Left kidney (tissue), 2 donors: ENCODE data around the gene ENTREP3. TPM values are rescaled to one million over a fixed set of nuclear protein-coding genes. Genes with fewer than 3 reads are reported as not detected.
A peak's percentile ranks its signal among the peaks of the same experiment; 100 is the strongest.
"Not testable (repeated sequence)": the region's sequence is repeated elsewhere in the genome, so short reads cannot be mapped to it uniquely, and the experiment has no call there.

Experiments
- DNase-seq: peaks from one replicate; pipeline ENCODE4 v3.0.0-alpha.2; 2013
- polyA plus RNA-seq: library from polyadenylated mRNA; unstranded; fragments of 120-200 nt; gene quantifications from one replicate; pipeline ENCODE4 v1.2.1, GENCODE V29; 2013; ENCODE audit not compliant: insufficient read length

ENTREP3 gene
- polyA plus RNA-seq, 1 donor = 23.6 TPM

DNA sequence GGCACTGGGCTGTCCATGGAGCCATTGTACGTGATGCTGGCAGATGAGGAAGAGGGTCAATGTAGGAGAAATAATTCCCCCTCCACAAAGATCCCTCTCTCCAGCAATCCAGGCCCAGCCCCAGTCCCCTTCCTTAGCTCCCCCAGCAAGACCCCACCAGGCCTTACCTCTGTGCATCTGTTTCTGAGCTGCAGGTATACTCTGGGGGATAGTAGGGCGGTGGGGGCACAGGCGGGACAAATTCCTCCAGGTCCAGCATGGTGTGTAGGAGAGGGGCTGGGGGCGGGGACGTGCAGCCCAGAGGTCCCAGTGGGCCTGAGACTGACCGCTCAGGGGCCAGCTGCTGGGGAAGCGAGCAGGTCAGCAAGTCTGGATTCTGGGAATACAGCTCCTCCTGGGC, 3.7 kb downstream of the ENTREP3 start:
- DNase-seq = no peak

DNA sequence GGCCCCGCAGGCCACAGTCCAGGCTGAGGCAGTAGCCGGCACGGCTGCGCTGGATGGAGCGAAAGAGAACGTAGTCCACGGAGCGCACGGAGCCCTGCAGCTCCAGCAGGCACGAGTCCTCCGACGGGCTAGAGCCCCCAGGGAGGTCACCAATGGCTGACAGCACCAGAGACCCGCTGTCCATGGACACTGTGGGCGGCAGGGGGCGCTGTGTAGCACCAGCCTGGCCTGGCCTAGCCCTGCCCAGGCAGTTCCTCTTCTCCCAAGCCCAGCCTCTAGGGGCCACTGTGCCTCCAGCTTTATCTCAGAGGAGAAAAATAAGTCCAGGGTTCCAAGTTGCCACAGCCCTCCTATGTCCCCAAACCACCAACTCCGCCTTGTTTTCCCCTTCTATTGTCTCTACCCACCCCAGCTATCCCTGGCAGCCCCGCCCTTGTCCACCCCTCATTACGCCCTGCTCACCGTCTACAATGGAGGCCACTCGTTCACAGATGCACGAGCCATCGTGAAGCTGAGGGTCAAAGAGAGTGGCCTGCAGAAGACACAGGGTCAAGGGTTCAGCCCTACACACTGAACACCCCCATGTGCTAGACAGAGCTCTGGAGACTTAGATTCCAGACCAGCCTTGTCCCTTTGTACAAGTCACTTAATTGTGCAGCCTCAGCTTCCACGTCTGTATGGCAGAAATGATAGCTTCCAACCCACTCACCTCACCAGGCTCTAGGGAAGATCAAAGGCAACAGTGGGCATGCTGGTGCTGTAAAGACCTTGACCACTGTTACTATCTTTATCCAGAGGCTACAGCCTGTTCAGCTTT, 4.4 kb downstream of the ENTREP3 start:
- peak; percentile 94 for DNase-seq

DNA sequence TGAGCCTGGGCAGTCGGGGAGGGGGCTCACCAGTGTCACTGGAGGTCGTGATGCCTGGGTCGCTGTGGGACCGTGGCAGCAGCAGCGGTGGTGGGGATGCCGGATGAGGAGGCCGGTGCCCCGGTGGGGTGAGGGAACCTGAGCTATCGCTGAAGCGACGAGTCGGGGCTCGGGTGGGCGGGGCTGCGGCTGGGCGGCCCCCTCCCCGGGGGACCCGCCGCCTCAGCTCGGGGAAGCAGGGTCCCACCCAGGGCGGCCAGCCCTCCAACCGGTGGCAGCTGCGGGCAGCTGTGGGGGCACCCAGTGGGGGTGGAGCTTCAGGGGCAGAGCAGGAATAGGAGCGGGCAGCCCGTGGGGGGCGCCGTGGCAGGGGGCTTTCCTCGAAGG, 5.0 kb downstream of the ENTREP3 start:
- no peak for DNase-seq

DNA sequence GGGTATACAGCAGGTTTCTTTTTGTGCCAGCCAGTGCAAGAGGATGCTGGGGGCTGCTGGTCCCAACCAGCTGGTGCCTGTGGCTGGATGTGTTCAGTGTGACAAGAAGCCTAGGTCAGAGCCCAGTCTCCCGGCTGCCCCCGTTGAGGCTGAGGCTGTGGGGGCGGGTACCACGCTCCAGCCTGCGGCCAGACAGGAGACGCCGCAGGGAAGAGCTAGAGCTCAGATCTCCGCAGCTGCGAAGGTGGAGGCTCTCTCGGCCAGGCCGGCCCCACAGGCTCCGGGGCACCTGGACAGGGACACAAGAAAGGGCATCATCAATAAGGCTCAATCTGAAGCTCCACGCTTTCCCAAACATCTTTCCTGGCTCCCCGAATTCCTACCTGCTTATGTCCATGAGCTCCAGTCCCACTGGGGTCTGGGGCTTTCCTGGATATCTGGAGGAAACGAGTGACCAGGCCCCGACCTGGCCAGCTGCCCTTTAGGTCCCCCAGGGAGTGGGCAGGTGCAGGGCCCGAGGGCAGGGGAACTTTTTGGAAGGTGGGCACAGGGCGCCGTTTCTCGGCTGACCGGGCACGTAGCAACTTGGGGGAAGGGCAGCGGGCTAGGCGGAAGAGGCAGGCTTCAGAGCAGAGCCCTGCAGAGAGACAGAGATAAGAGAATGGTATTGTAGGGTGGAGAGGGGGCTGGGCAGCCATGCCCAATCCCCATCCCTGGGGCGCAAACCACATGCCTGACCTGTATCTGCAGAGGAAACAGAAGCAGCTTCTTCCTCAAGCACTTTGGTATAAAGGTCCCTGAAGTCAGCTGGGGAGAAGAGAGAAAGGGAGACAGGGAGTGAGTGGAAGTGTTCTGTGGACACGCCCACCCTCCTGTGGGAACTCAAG, 7.4 kb downstream of the ENTREP3 start:
- DNase-seq = no peak

DNA sequence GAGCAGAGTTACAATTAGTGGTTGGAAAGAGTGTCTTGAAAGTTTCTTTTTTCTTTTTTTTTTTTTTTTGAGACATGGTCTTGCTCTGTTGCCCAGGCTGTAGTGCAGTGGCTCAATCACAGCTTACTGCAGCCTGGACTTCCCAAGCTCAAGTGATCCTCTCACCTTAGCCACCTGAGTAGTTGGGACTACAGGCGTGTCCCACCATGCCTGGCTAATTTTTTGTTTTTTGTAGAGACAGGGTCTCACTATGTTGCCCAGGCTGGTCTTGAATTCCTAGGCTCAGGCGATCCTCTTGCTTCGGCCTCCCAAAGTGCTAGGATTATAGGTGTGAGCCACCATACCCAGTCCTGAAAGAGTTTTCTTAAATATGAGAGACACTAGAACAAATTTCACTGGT, 8.5 kb downstream of the ENTREP3 start:
- DNase-seq = not testable (repeated sequence)

DNA sequence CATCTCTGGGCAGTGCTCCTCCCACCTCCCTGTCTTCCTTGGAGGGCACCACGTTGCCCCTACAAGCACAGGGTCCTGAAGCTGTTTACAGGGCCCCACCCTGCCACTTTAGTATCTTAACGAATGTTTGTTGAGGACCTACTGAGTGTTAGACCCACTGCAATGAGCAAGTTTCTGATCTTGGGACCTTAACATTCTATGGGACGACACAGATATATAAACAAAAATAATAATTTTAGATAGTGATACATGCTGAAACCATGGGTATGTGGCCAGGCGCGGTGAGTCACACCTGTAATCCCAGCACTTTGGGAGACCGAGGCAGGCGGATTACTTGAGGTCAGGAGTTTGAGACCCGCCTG, 10.1 kb downstream of the ENTREP3 start:
- no peak for DNase-seq

DNA sequence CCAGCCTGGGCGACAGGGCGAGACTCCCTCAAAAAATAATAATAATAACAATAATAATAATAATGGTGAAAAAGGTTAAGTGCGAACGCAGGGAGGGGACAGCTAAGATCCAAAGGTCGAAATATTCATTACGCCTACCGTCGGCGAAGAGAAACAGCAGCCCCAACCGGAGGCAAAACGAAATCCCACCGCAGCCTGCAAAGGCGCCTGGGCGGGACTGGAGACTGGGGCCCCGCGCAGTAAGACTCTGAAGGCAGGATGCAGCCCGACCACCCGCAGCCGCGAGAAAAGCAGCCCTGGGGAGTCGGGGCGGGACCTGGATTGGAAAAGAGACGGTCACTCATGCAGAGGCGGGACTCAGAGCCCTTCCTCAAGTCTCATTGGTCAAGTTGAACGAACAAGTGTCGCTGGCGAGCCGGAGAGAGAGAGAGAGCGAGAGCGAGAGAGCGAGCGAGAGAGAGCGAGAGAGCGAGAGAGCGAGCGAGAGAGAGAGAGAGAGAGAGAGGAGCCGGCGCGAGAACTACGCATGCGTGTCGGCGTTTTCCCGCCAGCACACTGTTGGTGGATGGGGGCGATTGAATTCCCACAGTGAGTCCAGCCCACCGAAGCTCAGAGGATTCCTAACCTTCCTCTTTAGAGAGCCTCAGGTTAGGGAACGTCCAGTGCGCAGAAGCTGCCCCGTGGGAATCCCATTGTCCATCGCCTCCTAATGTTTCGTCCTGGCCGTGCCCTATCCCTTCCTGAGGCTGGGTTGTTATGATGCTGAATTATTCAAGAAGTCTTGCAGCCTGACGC, 10.7 kb downstream of the ENTREP3 start:
- DNase-seq = peak; percentile 100

DNA sequence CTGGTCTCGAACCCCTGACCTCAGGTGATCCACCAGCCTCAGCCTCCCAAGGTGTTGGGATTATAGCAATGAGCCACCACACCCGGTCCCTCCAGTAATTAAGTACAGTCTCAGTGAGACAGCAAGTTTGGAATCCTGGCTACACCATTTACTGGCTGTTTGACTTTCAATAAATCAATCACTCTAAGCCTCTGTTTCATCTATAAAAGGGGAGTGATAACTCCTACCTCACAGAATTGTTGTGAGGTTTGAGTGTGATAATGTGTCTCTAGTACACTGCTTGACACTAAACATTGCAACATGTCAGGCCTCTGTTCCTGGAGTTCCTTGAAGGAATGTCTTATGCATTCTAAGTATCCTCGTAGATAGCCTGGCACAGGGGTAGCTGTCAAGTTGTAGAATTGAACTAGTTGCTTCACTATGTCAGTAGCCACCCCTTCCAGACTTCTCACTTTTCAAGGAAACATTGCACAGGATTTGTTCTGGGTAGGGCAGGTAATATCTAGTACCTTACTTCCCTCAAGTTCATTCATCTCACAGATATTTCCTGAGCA, 12.4 kb downstream of the ENTREP3 start:
- no peak for DNase-seq

DNA sequence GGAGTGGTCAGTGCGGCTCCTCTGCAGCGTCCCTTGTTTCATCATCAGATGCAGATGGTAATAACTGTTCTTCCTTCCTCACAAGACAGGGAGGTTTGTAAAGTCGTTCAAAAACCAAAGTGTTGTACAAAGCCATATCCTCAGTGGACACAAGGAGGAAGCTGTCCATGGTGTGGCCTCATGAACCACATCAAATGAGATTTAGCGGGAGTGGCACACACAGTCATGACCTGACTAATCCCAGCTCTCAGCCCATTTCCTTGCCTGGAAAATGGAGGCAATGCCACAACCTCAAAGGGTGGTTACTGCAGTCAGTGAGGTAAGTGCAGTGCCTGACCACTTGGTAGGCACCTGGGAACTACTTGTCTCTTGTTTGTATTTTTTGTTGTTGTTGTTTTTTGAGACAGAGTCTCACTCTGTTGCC, 13.4 kb downstream of the ENTREP3 start:
- no peak for DNase-seq

DNA sequence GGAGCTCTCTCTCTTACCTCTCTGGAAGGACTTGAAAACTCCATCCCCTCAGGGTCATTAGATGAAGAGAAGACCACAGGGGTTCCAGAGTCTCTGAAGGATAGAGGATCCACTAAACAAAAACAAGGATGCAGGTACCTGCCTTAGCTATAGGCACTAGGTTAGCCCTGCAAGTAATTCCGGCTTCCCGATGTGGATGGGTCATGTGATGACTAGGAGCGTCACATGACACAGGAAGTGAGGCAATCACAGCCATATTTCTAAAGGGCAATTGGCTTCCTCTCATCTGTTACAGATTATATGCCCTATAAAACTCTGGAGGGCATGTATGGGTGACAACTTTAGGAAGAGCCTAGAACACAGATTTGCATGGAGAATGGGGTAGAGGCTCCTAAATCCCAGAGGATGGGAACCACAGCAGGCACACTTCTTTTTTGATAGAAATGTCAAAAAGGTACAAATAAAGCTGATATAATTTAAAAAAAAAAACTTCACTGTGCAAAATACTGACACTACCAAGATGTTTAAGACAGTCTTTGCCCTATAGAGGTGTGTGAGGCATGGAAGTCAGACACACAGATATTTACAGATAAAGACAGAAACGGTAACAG, 14.1 kb downstream of the ENTREP3 start:
- peak; percentile 77 for DNase-seq

DNA sequence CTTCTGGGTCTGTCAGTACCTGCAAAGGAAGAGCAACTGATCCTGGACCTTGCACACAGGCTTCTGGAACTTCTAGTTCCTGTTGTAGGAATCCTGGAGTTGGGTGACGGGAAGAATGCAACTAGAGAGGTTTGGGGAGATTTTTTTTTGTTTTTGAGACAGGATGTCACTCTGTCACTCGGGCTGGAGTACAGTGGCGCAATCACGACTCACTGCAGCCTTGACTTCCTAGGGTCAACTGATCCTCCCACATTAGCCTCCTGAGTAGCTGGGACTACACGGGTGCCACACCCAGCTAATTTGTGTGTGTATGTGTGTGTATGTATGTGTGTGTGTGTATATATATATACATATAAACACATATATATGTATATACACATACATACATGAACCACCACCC, 18.8 kb downstream of the ENTREP3 start:
- DNase-seq = no peak

DNA sequence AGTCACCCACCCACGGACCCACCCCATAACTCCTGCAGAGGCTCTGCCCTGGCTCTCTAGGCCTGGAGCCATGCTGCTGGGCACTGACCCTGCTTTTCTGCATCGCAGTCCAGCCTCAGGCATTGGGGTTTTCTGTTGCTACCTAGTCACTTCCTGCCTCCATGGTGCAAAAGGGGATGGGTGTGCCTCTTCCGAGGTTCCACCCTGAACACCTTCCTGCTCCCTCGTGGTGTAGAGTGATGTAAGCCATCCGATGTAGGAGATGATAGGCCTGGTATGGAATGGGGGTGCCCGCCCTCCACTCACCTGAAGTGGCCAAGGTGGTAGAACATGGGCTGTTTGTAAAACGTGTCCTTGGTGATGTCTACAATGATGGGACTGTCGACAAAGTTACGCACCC, 19.9 kb downstream of the ENTREP3 start:
- not testable (repeated sequence) for DNase-seq

DNA sequence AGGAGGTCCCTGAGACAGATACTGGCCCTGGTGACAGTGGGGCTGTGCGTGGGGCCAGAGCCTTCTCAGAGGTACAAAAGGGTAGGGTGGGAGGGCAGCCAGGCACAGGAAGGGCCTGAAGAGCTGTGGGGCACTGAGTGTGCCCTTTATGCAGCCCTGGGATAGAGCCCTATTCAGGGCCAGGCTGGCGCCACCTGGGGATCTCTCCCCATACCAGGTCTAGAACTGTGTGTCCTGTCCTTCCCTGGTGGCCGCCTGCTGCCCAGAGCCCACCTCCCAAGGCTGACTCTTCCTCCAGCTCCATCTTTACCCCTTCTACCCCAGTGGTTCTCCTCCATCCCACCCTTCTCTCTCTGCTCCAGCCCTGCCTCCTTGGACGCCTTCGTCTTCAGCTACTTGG, 21.8 kb downstream of the ENTREP3 start:
- DNase-seq = not testable (repeated sequence)

DNA sequence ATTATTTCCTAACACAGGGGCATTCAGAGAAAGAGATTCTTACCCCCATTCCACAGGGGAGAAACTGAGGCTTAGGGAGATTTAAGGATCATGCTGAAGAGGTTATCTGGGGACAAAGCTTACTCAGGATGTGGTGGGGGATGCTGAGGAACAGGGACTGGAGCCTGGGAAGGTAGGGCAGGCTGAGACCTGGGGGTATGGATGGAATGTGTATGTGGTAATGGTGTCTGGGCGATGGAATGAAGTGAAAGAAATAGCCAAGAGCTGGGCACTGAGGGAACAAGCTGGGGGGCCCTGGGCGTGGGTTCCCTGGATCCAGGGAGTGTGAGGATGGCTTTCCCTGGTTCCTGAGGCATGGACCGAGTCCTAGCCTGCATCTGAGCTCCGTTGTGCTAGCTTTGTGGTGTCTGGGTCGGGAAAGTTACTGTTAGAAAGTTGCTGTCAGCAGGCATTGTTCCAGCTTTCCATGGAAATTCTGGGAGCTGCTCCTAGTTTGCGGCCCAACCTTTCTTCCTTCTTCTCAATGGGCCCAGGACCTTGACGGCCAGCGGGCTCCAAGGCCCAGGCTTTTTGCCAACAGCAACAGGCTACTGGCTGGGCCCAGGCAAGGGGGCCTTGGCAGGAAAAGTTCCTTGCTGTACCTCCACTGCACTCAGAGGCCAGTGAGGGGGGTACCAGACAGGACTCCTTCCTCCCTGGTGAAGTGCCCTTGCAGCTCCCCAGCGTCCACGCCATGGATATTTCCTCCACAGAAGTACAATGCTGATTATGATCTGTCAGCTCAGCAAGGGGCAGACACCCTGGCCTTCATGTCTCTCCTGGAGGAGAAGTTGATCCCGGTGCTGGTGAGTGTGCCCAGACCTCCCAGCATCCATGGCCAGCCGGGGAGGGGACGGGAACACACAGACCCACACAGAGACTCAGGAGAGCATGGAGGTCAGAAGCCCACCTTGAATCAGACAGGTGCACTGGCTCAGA, 23.0 kb downstream of the ENTREP3 start:
- DNase-seq = not testable (repeated sequence)

DNA sequence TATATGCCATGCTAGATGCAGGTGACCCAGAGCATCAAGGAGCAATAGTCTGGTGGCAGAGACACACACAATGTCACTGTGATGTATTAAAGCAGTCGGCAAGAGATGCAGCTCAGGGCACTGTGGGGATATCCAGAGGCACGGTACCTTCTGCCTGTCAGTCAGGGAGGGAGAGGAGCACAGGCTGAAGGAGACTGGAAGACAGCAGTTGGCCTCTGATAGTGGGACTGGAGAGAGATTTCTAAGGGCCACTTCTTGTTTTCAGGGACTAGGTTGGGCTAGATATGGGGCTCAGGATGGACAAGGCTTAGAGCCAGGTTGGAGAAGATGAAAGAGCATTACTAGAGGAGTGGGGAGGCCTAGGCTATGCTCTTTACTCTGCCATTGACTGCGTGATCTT, 24.0 kb downstream of the ENTREP3 start:
- not testable (repeated sequence) for DNase-seq

DNA sequence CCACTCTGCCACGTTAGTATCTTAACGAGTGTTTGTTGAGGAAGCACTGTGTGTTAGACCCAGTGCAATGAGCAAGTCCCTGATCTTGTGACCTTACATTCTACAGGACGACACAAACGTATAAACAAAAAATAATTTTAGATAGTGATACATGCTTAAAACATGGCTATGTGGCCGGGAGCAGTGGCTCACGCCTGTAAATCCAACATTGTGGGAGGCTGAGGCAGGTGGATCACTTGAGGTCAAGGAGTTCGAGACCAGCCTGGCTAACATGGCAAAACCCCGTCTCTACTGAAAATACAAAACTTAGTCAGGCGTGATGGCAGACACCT, 27.2 kb downstream of the ENTREP3 start:
- no peak for DNase-seq

DNA sequence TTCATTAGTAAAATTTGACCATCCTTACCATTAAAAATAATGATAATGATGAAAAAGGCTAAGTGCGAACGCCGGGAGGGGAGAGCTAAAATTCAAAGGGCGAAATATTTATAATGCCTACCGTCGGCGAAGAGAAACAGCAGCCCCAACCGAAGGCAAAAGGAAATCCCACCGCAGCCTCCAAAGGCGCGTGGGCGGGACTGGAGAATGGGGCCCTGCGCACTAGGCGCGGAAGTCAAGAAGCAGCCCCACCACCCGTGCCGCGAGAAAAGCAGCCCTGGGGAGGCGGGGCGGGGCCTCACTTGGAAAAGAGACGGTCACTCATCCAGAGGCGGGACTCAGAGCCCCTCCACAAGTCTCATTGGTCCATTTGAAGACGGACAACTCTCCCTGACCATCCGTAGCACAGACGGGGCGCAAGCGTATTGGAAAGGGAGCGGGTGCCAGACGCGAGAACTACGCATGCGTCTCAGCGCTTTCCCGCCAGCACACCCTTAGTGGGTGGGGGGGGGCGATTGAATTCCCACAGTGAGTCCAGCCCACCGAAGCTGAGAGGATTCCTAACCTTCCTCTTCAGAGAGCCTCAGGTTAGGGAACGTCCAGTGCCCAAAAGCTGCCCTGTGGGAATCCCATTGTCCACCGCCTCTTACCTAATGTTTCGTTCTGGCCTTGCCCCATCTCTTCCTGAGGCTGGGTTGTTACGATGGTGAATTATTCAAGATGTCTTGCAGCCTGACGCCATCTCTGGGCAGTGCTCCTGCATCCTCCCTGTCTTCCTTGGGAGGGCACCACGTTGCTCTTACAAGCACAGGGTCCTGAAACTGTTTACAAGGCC, 27.8 kb downstream of the ENTREP3 start:
- peak; percentile 100 for DNase-seq

DNA sequence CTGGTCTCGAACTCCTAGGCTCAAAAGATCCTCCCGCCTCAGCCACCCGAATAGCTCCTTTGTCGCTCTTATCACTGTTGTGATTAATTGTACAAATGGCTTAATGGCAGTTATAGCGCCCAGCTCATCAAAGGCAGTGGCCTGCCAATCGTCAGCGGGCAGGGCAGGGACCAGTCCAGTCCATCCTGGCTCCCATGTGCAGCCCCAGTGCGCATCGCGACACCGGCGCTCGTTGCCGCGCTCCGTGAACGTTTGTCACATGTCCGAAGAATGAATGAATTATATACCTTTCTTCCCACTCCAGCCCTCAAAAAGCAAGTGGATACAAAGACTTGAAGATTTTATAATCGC, 28.4 kb downstream of the ENTREP3 start:
- DNase-seq = no peak

DNA sequence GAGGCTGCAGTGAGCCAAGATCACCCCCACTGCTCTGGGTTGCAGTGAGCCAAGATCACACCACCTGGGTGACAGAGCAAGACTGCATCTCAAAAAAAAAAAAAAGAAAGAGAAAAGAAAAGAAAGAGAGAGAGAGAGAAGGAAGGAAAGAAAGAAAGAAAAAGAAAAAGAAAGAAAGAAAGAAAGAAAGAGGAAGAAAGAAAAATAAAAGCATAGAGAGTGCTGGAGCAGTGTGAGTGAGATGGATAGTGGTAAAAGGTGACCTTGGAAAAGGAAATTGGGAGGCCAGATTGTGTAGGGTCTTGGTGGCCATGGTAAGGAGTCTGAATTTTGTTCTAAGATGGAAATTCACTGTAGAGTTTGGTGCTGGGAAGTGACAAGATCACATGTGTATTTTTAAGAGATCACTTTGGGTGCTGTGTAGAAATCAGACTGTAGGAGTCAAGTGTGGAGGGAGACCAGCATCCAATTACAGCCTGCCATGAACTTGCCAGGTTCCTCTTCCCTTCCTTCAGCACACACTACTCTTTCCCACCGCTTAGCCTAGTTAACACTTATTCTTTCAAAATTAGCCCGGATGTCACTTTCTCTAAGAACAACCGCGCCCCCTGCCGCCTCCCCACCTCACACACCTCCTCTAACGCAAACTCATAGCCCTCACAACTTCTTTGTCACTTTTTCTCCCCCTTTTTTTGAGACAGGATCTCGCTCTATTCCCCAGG, 28.9 kb downstream of the ENTREP3 start:
- peak; percentile 85 for DNase-seq
